Measurements from ENCODE around the gene BICDL2.
"Not testable (repeated sequence)": the region's sequence is repeated elsewhere in the genome, so short reads cannot be mapped to it uniquely, and the experiment has no call there.

The BICDL2 gene

GRCh38 chr16:3075523-3075915 lies 38.8 kb upstream of the BICDL2 start:
- no peak overlapping the region for H3K27ac ChIP-seq
- TF ChIP-seq CTCF (conservative IDR thresholded peaks at IDR 0.05), result no peak
- TF ChIP-seq ZFX (IDR thresholded peaks at IDR 0.05), result no peak

GRCh38 chr16:3074860-3075522 lies 38.2 kb upstream of the BICDL2 start:
- no peak for TF ChIP-seq ZFX (IDR thresholded peaks at IDR 0.05)
- TF ChIP-seq CTCF (conservative IDR thresholded peaks at IDR 0.05), result no peak
- no peak overlapping the region for H3K27ac ChIP-seq

GRCh38 chr16:3073448-3073847 lies 36.7 kb upstream of the BICDL2 start:
- TF ChIP-seq ZFX (IDR thresholded peaks at IDR 0.05), result no peak
- no peak for TF ChIP-seq CTCF (conservative IDR thresholded peaks at IDR 0.05)
- H3K27ac ChIP-seq, result no peak overlapping the region

GRCh38 chr16:3072576-3073263 lies 36.0 kb upstream of the BICDL2 start:
- H3K27ac ChIP-seq, result not testable (repeated sequence)

GRCh38 chr16:3072148-3072547 lies 35.4 kb upstream of the BICDL2 start:
- H3K27ac ChIP-seq, result not testable (repeated sequence)

- no peak overlapping the region for H3K27ac ChIP-seq
- TF ChIP-seq ZFX (IDR thresholded peaks at IDR 0.05) (no peak), CTCF (conservative IDR thresholded peaks at IDR 0.05) (no peak)
Observed at GRCh38 chr16:3071655-3072054, 34.9 kb upstream of the BICDL2 start.

GRCh38 chr16:3070608-3071111 lies 33.9 kb upstream of the BICDL2 start:
- no peak overlapping the region for H3K27ac ChIP-seq
- TF ChIP-seq CTCF (conservative IDR thresholded peaks at IDR 0.05), result no peak
- TF ChIP-seq ZFX (IDR thresholded peaks at IDR 0.05), result no peak

GRCh38 chr16:3069146-3069545 lies 32.4 kb upstream of the BICDL2 start:
- not testable (repeated sequence) for H3K27ac ChIP-seq

- TF ChIP-seq ZFX (IDR thresholded peaks at IDR 0.05), result no peak
- TF ChIP-seq CTCF (conservative IDR thresholded peaks at IDR 0.05), result no peak
- no peak overlapping the region for H3K27ac ChIP-seq
Observed at GRCh38 chr16:3068487-3068886, 31.7 kb upstream of the BICDL2 start.

Data from C4-2B (cell line).